HCT116 (cell line): ENCODE data around the gene XRCC3. TPM values are rescaled to one million over a fixed set of nuclear protein-coding genes. Genes with fewer than 3 reads are reported as not detected.

Experiments used
- ATAC-seq: fragments of 200-7000 bp; cut with Tn5 transposase; 2 replicates; pipeline ENCODE4 v1.9.1; 2020; ENCODE audit warnings: mild to moderate bottlenecking, moderate library complexity
- BruUV-seq: library from RNA; stranded (reverse); fragments of 400-500 nt; replicated peaks from 2 replicates; lab custom pipeline; 2021; lab: Mats Ljungman, UMichigan
- CTCF ChIA-PET: fragments of 300-600 bp; sonication (Branson Sonifier 250); formaldehyde crosslinking; loops from one replicate; lab custom pipeline; 2021; ENCODE audit warnings: antibody characterized with exemption; lab: Charles Lee
- POLR2A ChIA-PET: fragments of 300-600, 350-600 bp; sonication (Branson Sonifier 250); formaldehyde crosslinking; loops from one replicate; lab custom pipeline; 2021; ENCODE audit warnings: antibody characterized with exemption; lab: Charles Lee
- RAD21 ChIA-PET, 2 experiments: fragments of 300-600 bp; sonication (Branson Sonifier 250); formaldehyde crosslinking; loops; one replicate each; lab custom pipeline; 2023; ENCODE audit warnings: low total read pairs in 2 of 2; ENCODE audit not compliant: uncharacterized antibody in 2 of 2, unreplicated experiment in 2 of 2, low non-redundant PET in 1 of 2; lab: Charles Lee
- DNase-seq: peaks from one replicate; pipeline ENCODE4 v3.0.0-alpha.2; 2010; ENCODE audit warnings: low read depth, low spot score
- H2AFZ ChIP-seq: fragments of 200-600 bp; shearing (Covaris generic), sonication (generic); 2 replicates; pipeline ENCODE4 v1.6.1; 2017; ENCODE audit warnings: low read depth, mixed run types, mixed read lengths, antibody characterized with exemption, low read length; ENCODE audit not compliant: poor library complexity, severe bottlenecking
- H3K27ac ChIP-seq: 2 replicates; pipeline ENCODE4 v1.5.1; 2012; ENCODE audit warnings: low read depth, low read length
- H3K27me3 ChIP-seq: fragments of 200-600 bp; sonication (generic); 2 replicates; pipeline ENCODE4 v1.6.1; 2016; ENCODE audit warnings: mixed run types, low read length, mixed read lengths; ENCODE audit not compliant: insufficient read depth
- H3K36me3 ChIP-seq, 2 experiments: fragments of 200-500 bp in 1 of 2; fragments of 200-600 bp in 1 of 2; sonication (Bioruptor generic) in 1 of 2; sonication (generic) in 1 of 2; 2 replicates each; pipeline versions ENCODE4 v1.5.1 to v1.6.1; 2014 to 2016; ENCODE audit warnings: low read length in 2 of 2, inconsistent platforms in 1 of 2, mixed read lengths in 1 of 2, mixed run types in 1 of 2; ENCODE audit not compliant: insufficient read depth in 2 of 2, control insufficient read depth in 1 of 2
- H3K4me1 ChIP-seq, 2 experiments: fragments of 200-600 bp in 1 of 2; sonication (generic) in 1 of 2; 2 replicates each; pipeline versions ENCODE4 v1.5.1 to v1.6.1; 2012 to 2017; ENCODE audit warnings: low read length in 2 of 2, inconsistent platforms in 1 of 2, mild to moderate bottlenecking in 1 of 2, mixed read lengths in 1 of 2, mixed run types in 1 of 2, moderate library complexity in 1 of 2; ENCODE audit not compliant: insufficient read depth in 2 of 2, control insufficient read depth in 1 of 2
- H3K4me2 ChIP-seq: fragments of 200-600 bp; sonication (generic); 2 replicates; pipeline ENCODE4 v1.6.1; 2017; ENCODE audit warnings: mixed run types, low read length, mixed read lengths
- H3K4me3 ChIP-seq, 2 experiments: fragments of 200-600 bp in 1 of 2; sonication (generic) in 1 of 2; replicated peaks in 1 of 2; 2 replicates each; pipeline ENCODE4 v1.5.1; 2011 to 2016; ENCODE audit warnings: low read length in 2 of 2, control low read depth in 1 of 2, low read depth in 1 of 2, mild to moderate bottlenecking in 1 of 2, mixed read lengths in 1 of 2, mixed run types in 1 of 2
- H3K79me2 ChIP-seq: fragments of 200-600 bp; sonication (generic); 2 replicates; pipeline ENCODE4 v1.6.1; 2017; ENCODE audit warnings: mild to moderate bottlenecking, mixed run types, low read length, moderate library complexity, mixed read lengths; ENCODE audit not compliant: insufficient read depth
- H3K9ac ChIP-seq: fragments of 200-600 bp; sonication (generic); 2 replicates; pipeline ENCODE4 v1.6.1; 2016; ENCODE audit warnings: low read length, mixed read lengths
- H3K9me2 ChIP-seq: fragments of 200-600 bp; sonication (generic), shearing (Covaris generic); 2 replicates; pipeline ENCODE4 v1.6.1; 2017; ENCODE audit warnings: mixed run types, mild to moderate bottlenecking, moderate library complexity; ENCODE audit not compliant: insufficient read depth
- H3K9me3 ChIP-seq, 2 experiments: fragments of 200-500 bp in 1 of 2; fragments of 200-600 bp in 1 of 2; sonication (Bioruptor generic) in 1 of 2; sonication (generic) in 1 of 2; 2 replicates each; pipeline ENCODE4 v1.6.1; 2014 to 2017; ENCODE audit warnings: low read length in 2 of 2, mixed read lengths in 2 of 2, inconsistent platforms in 1 of 2, low read depth in 1 of 2, mild to moderate bottlenecking in 1 of 2, mixed run types in 1 of 2, moderate library complexity in 1 of 2; ENCODE audit not compliant: control insufficient read depth in 1 of 2, insufficient read depth in 1 of 2
- H4K20me1 ChIP-seq: fragments of 200-600 bp; sonication (generic), shearing (Covaris generic); 2 replicates; pipeline ENCODE4 v1.6.1; 2017; ENCODE audit warnings: mixed run types, mild to moderate bottlenecking, moderate library complexity; ENCODE audit not compliant: insufficient read depth
- ATF3 ChIP-seq: IDR thresholded peaks from 2 replicates; pipeline ENCODE4 v1.6.1; 2012
- CBX3 ChIP-seq: IDR thresholded peaks from 2 replicates; pipeline ENCODE4 v1.6.1; 2012; ENCODE audit warnings: low read depth
- CTCF ChIP-seq, 3 experiments: fragments of 200-600 bp in 1 of 3; sonication (generic) in 1 of 3; IDR thresholded peaks in 2 of 3; conservative IDR thresholded peaks in 1 of 3; 2 replicates each; pipeline ENCODE4 v1.5.1; 2012 to 2017; ENCODE audit warnings: low read depth in 2 of 3, low read length in 2 of 3, antibody characterized with exemption in 1 of 3, borderline replicate concordance in 1 of 3, control low read depth in 1 of 3, mild to moderate bottlenecking in 1 of 3, mixed read lengths in 1 of 3, mixed run types in 1 of 3, moderate library complexity in 1 of 3; ENCODE audit not compliant: insufficient read depth in 1 of 3
- EZH2 ChIP-seq: fragments of 200-600 bp; sonication (generic); IDR thresholded peaks from 2 replicates; pipeline ENCODE4 v1.6.1; 2017; ENCODE audit warnings: antibody characterized with exemption, mixed run types
- JUND ChIP-seq: IDR thresholded peaks from 2 replicates; pipeline ENCODE4 v1.6.1; 2012
- POLR2A ChIP-seq: IDR thresholded peaks from 2 replicates; pipeline ENCODE4 v1.7.0; 2011; ENCODE audit warnings: borderline replicate concordance; ENCODE audit not compliant: insufficient read depth, insufficient read length; ENCODE audit errors: extremely low read depth
- POLR2AphosphoS5 ChIP-seq: IDR thresholded peaks from 2 replicates; pipeline ENCODE4 v1.6.1; 2011; ENCODE audit warnings: mild to moderate bottlenecking, low read depth, low read length, moderate library complexity
- REST ChIP-seq: IDR thresholded peaks from 2 replicates; pipeline ENCODE4 v1.6.1; 2012; ENCODE audit warnings: low read depth
- SIN3A ChIP-seq: IDR thresholded peaks from 2 replicates; pipeline ENCODE4 v1.6.1; 2012; ENCODE audit warnings: low read depth
- SP1 ChIP-seq: IDR thresholded peaks from 2 replicates; pipeline ENCODE4 v1.6.1; 2012; ENCODE audit warnings: low read depth
- SRF ChIP-seq: IDR thresholded peaks from 2 replicates; pipeline ENCODE4 v1.6.1; 2012; ENCODE audit warnings: low read depth
- TCF7L2 ChIP-seq: IDR thresholded peaks from 2 replicates; pipeline ENCODE4 v1.7.0; 2011; ENCODE audit warnings: borderline replicate concordance, inconsistent platforms; ENCODE audit not compliant: insufficient read depth, insufficient read length; ENCODE audit errors: extremely low read depth
- YY1 ChIP-seq: IDR thresholded peaks from 2 replicates; pipeline ENCODE4 v1.6.1; 2011; ENCODE audit warnings: low read length, low read depth, moderate library complexity, mild to moderate bottlenecking; ENCODE audit not compliant: insufficient replicate concordance; ENCODE audit errors: extremely low read depth
- ZBTB33 ChIP-seq: IDR thresholded peaks from 2 replicates; pipeline ENCODE4 v1.6.1; 2011; ENCODE audit warnings: mild to moderate bottlenecking, low read length, moderate library complexity; ENCODE audit not compliant: insufficient replicate concordance; ENCODE audit errors: extremely low read depth
- ZFX ChIP-seq: fragments of 450-650 bp; IDR thresholded peaks from 2 replicates; pipeline ENCODE4 v1.6.1; 2017
- ZNF274 ChIP-seq: fragments of 200-500 bp; sonication (Bioruptor generic); IDR thresholded peaks from 2 replicates; pipeline ENCODE4 v1.6.1; 2014; ENCODE audit warnings: mild to moderate bottlenecking, low read depth, low read length, inconsistent platforms
- intact Hi-C: fragments of 100-400 bp; cut with micrococcal nuclease; formaldehyde crosslinking; loops from 2 replicates; pipeline ENCODE4 v1.10.0; 2022
- total RNA-seq: library from RNA; stranded (reverse); gene quantifications from one replicate; pipeline ENCODE4 v1.2.1, GENCODE V29; 2021; ENCODE audit not compliant: unreplicated experiment
- TF ChIP-seq, protein P1 (sequence below): IDR thresholded peaks from 2 replicates; pipeline ENCODE4 v1.6.1; 2012

The XRCC3 gene
- total RNA-seq, 1 experiment from 2014 or later = 48.7 TPM

DNA sequence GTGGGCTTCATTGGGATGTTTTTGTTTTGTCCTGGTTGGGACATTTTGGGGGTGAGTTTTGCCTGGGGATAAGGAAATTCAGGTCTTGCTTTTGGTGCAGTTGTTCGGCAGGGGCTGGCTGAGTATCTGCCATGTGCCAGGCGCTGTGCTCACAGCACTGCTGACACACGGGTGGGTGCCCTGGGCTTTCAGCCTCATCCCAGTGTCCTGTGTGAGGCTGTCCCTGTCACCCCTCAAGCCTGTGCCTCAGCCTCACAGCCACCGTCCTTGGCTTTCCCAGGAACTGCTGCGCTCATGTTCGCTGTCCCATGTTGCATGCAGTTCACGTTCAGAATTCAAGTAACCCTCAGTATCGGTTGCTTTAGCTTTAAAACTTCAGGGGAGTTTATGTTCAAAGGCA lies 24.9 kb downstream of the XRCC3 start:
- POLR2A ChIA-PET = no interaction called here
- no peaks in the 10 kb centered on the region; a peak in 1 of 4 replicates for H3K4me1 ChIP-seq
- no peak overlapping the region for H3K27ac ChIP-seq
- H3K4me3 ChIP-seq = no peak overlapping the region
- ATAC-seq (no peak), DNase-seq (no peak)
- H4K20me1 ChIP-seq = peaks cover 15% of the 10 kb centered on the region; the same call in 1 of the 2 replicates
- CTCF ChIA-PET = no interaction called here
- TF ChIP-seq JUND (no peak), ZNF274 (no peak), POLR2AphosphoS5 (no peak), ZFX (no peak), CTCF (IDR thresholded peaks at IDR 0.05 in 2 of 3, conservative IDR thresholded peaks at IDR 0.05 in 1 of 3; ENCODE audit: borderline replicate concordance in 1 of 3, insufficient read depth in 1 of 3, low read depth in 2 of 3, low read length in 2 of 3) (no peak), CBX3 (no peak), ATF3 (no peak), ZBTB33 (no peak), POLR2A (no peak), SRF (no peak), YY1 (no peak), SIN3A (no peak), SP1 (no peak), TCF7L2 (no peak), EZH2 (no peak), REST (no peak)
- TF ChIP-seq, protein P1, sequence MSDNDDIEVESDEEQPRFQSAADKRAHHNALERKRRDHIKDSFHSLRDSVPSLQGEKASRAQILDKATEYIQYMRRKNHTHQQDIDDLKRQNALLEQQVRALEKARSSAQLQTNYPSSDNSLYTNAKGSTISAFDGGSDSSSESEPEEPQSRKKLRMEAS = no peak
- intact Hi-C loops = no loop called here
- H3K9me3 ChIP-seq = no peaks in the 10 kb centered on the region
- RAD21 ChIA-PET = no interaction called here
- H3K9ac ChIP-seq = no peak overlapping the region
- no peak overlapping the region for H3K4me2 ChIP-seq
- BruUV-seq = no TSS peak
- H3K27me3 ChIP-seq = no peaks in the 10 kb centered on the region
- H2AFZ ChIP-seq = no peak overlapping the region
- peaks cover 18 to 30% of the 10 kb centered on the region in 2 experiments; a peak in 3 of 4 replicates for H3K36me3 ChIP-seq
- peaks cover 7% of the 10 kb centered on the region; the same call in 1 of the 2 replicates for H3K79me2 ChIP-seq
- no peaks in the 10 kb centered on the region for H3K9me2 ChIP-seq
